Measurements from ENCODE around the gene NAA80. TPM values are rescaled to one million over a fixed set of nuclear protein-coding genes. Genes with fewer than 3 reads are reported as not detected.
A peak's percentile ranks its signal among the peaks of the same experiment; 100 is the strongest.

The NAA80 gene
- total and polyA plus RNA-seq, 2 of the 8 experiments (the other 6 are each of a cell fraction or from before 2014, with no cell fraction given) = 11.3 to 16.7 TPM

- Histone ChIP-seq H3K23me2 (ENCODE audit: low read depth, low read length) (peaks cover 2% of the 10 kb centered on the region; the same call in 1 of the 2 replicates), H3K4me3 (ENCODE audit: extremely low read depth in 1 of 4, insufficient read depth in 2 of 4, low read depth in 3 of 4, low read length in 4 of 4) (no peak within 1 kb of the TSS), H2AK5ac (ENCODE audit: low read depth, low read length) (no peak within 1 kb of the TSS), H3K23ac (ENCODE audit: insufficient read length) (no peak within 1 kb of the TSS), H3K9me3 (ENCODE audit: insufficient read depth in 2 of 2, low read depth in 1 of 2, low read length in 1 of 2) (no peaks in the 10 kb centered on the region; a peak in 1 of 4 replicates), H3K27me3 (replicated peaks in 1 of 4; ENCODE audit: control insufficient read depth in 3 of 4, extremely low read depth in 1 of 4, insufficient read depth in 3 of 4, low read length in 3 of 4) (peaks cover 20 to 41% (median 33%) of the 10 kb centered on the region in 4 experiments), H3K79me2 (ENCODE audit: control insufficient read depth in 1 of 2, insufficient read depth in 2 of 2, low read length in 2 of 2) (no peaks in the 10 kb centered on the region), H3K56ac (replicated peaks; ENCODE audit: insufficient read length, low read depth, low read length) (no peak within 1 kb of the TSS), H3K4ac (replicated peaks; ENCODE audit: insufficient read length, low read depth, low read length) (no peak within 1 kb of the TSS), H2BK15ac (ENCODE audit: low read length) (no peak within 1 kb of the TSS), H4K20me1 (replicated peaks in 1 of 2; ENCODE audit: control insufficient read depth in 1 of 2, insufficient read depth in 2 of 2, low read length in 2 of 2) (no peaks in the 10 kb centered on the region), H2AFZ (ENCODE audit: low read length) (no peak within 1 kb of the TSS), H3K4me2 (ENCODE audit: insufficient read depth in 1 of 2, low read depth in 2 of 2, low read length in 2 of 2) (no peak within 1 kb of the TSS), H3K9ac (replicated peaks in 1 of 4; ENCODE audit: extremely low read depth in 1 of 4, low read depth in 3 of 4, low read length in 3 of 4) (peak within 1 kb of the TSS in 1 of 4 experiments; percentile 19; a peak in 2 of 7 replicates), H2BK20ac (ENCODE audit: low read length) (no peak within 1 kb of the TSS), H2BK5ac (ENCODE audit: low read depth, low read length) (no peak within 1 kb of the TSS), H2BK12ac (ENCODE audit: low read depth, low read length) (no peak within 1 kb of the TSS), H3K79me1 (ENCODE audit: low read depth, low read length) (no peaks in the 10 kb centered on the region), H3K14ac (ENCODE audit: insufficient read length) (no peak within 1 kb of the TSS), H3K27ac (ENCODE audit: low read depth, low read length) (no peak within 1 kb of the TSS), H4K5ac (ENCODE audit: insufficient read length, low read depth, low read length) (no peak within 1 kb of the TSS), H4K8ac (ENCODE audit: extremely low read depth, insufficient read depth, low read length) (no peak within 1 kb of the TSS), H2BK120ac (replicated peaks; ENCODE audit: low read depth, low read length) (no peak within 1 kb of the TSS), H4K91ac (replicated peaks; ENCODE audit: insufficient read length, low read length) (no peak within 1 kb of the TSS), H3K18ac (ENCODE audit: extremely low read depth, low read length) (no peak within 1 kb of the TSS), H3K4me1 (replicated peaks in 1 of 4; ENCODE audit: control insufficient read depth in 3 of 4, insufficient read depth in 4 of 4, low read length in 3 of 4) (peaks cover 0 to 12% (median 7%) of the 10 kb centered on the region in 4 experiments; a peak in 5 of 7 replicates), H3K36me3 (ENCODE audit: control insufficient read depth in 2 of 4, insufficient read depth in 4 of 4, low read length in 3 of 4) (no peaks in the 10 kb centered on the region)
- POLR2A ChIA-PET (ENCODE audit: partially characterized antibody) = interaction anchor here (0.9 to 9.6 kb wide), 11 partner anchors 11 to 126 kb away, joined by 3 to 122 read pairs (median 3); partner anchors contain the start of genes GNAI2, HYAL2 and IFRD2
- CTCF ChIA-PET (ENCODE audit: partially characterized antibody) = interaction anchor here (0.9 to 53.5 kb wide), 8 partner anchors 9 to 57 kb away, joined by 4 to 2149 read pairs (median 11); partner anchors contain the start of genes GNAI2, HYAL2, IFRD2 and SLC38A3
- DNase-seq (ENCODE audit: low read depth in 1 of 2, low spot score in 2 of 2) = no peak
- WGBS, 2 experiments (ENCODE audit: extremely low coverage in 1 of 2, insufficient coverage in 1 of 2, insufficient read length in 1 of 2, insufficient replicate concordance in 2 of 2, low coverage in 1 of 2, low lambda C conversion rate in 2 of 2, missing lambda C conversion rate in 1 of 2) = 71% methylated on average over 2 of the region's 2 CpGs; no CpG with 5 or more reads in 1 of the 2 experiments
- FAIRE-seq = no peak
- TF ChIP-seq ATF3 (IDR thresholded peaks at IDR 0.05; ENCODE audit: insufficient read depth, low read depth, low read length) (no peak), POLR2AphosphoS5 (IDR thresholded peaks at IDR 0.05; ENCODE audit: low read depth, low read length) (no peak), BACH1 (IDR thresholded peaks at IDR 0.05; ENCODE audit: low read length) (no peak), POLR2A (IDR thresholded peaks at IDR 0.05; ENCODE audit: control extremely low read depth in 1 of 2, low read depth in 2 of 2, low read length in 2 of 2) (no peak), RNF2 (IDR thresholded peaks at IDR 0.05; ENCODE audit: borderline replicate concordance, low read depth, low read length, missing control alignments, poor library complexity, severe bottlenecking) (no peak), USF2 (IDR thresholded peaks at IDR 0.05; ENCODE audit: low read length) (no peak), ASH2L (IDR thresholded peaks at IDR 0.05; ENCODE audit: low read length) (no peak), SIRT6 (IDR thresholded peaks at IDR 0.05; ENCODE audit: low read length) (no peak), RXRA (IDR thresholded peaks at IDR 0.05; ENCODE audit: insufficient read depth, low read depth, low read length) (no peak), JUND (IDR thresholded peaks at IDR 0.05; ENCODE audit: low read length) (no peak), BRCA1 (IDR thresholded peaks at IDR 0.05; ENCODE audit: low read depth, low read length) (no peak)
These were observed 20.4 kb downstream of the NAA80 start, which contains the start of gene LSMEM2 for GRCh38 chr3:50278880-50279224. LSMEM2 (plus strand) TSS chr3:50279087; CDS start chr3:50279114, 27 bp downstream.

Data from H1 (cell line).